NK-92 treated with Interleukin-12 subunit alpha and Interleukin-12 subunit beta, amount 100 ng/mL, for 24 hours (cell line): ENCODE measurements around the gene GLB1L2.
"Not testable (repeated sequence)": the region's sequence is repeated elsewhere in the genome, so short reads cannot be mapped to it uniquely, and the experiment has no call there.

ENCODE experiments used
- DNase-seq: peaks from one replicate; lab custom pipeline; 2025; lab: John Stamatoyannopoulos, UW

The GLB1L2 gene

DNA sequence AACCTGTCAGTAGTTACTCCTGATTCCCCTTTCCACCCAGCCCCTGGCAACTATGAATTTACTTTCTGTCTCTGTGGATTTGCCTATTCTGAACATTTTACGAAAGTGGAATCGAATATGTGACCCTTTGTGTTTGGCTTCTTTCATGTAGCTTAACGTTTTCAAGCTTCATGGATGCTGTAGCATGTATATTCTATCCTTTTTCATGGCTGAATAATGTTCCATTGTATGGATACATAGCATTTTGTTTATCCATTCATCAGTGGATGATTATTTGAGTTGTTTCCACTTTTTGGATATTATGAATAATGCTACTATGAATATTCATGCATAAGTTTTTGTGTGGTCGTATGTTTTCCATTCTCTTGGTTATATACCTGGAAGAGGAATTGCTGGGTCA is 9.2 kb upstream of the GLB1L2 start:
- no peak for DNase-seq

DNA sequence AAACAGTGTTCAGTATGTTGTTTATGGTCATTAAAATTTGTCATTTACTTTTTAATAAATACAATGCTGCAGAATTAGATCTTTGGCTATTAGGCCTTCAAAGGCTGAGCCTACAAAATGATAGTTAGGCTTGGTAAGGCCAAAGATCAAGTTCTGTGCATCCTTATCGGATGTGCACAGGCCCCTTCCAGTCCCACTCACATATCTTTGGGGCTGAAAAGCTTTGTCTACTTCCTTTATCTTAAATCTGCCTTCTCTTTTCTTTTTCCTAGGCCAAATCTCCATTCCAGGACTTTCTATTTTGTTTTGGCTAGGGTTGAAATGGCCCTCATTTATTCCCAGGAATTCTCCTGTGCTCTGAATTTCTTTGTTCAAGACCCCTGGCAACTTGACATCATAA is 3.4 kb upstream of the GLB1L2 start:
- DNase-seq = no peak

DNA sequence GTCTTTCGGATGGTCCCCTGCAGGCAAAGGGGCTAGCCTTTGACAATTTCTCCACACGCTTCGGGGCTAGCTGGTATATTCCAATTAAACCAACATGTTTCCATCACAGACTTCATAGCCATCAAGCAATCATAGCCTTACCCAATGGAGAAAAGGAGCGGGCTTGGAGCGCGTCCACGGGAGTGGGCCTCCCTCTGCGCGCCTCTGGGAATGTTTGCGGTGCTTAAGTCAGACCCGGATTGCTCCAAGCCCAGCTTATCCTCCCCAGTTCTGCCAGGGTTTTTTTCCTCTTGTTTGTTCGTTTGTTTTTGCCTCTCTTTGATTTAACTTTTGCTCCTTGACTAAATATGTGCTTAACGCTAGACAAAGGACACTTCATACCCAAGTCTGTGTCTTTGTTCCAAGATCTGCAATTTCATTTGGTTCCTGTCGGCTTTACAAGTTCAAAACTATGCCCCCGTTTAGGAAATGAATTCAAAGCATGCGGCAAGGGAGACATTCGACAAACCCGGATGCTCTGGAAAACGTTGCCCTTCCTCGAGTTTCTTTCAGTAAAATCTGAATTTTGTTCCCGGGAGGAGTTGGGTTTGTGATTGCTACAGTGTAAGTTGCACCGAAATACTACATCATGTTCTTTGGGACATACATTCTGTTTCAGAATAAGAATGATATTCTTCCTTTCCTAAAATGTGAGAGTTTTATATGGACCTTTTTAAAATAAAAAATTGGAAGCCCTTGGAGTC is 1.0 kb upstream of the GLB1L2 start:
- no peak for DNase-seq

DNA sequence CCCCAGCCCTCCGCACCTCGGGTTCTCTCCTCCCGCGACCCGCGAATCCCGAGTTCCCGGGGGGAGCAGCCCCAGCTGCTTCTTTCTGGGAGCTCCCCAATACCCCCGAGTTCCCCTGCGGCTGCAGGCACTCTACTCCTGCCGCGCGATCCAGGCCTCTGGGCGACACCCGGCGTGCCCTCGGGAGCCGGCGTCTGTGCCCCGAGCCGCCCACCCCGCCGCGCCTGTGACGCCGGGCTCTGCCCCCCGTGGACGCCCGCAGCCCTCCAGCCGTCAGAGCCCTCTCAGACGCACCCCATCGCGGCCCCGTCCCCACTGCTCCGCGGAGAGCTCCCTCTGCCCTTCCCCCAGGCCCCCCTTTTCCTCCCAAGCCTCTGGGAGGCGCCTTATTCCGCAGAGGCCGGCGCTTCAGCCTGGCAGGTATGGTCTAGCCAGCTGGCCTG is 422 bp downstream of the GLB1L2 start:
- no peak for DNase-seq

DNA sequence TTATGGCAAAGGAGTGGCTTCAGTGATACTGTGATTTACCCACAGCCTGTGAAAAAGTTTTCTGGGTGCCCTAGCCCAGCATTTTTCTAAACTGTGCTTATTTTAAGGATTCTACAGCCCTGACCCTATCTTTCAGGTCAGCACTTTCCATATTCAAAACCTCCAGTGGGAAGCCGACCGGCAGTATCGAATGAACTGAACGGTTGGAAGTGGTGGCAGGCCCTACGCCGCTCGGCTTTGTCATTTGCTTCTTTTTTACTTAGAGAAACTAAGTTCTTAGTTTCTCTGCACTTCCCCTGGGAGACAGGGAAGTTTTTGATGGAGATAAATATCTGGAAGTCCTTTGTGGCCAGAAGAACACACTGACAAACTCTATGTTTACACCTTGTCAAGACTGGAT is 994 bp downstream of the GLB1L2 start:
- no peak for DNase-seq

DNA sequence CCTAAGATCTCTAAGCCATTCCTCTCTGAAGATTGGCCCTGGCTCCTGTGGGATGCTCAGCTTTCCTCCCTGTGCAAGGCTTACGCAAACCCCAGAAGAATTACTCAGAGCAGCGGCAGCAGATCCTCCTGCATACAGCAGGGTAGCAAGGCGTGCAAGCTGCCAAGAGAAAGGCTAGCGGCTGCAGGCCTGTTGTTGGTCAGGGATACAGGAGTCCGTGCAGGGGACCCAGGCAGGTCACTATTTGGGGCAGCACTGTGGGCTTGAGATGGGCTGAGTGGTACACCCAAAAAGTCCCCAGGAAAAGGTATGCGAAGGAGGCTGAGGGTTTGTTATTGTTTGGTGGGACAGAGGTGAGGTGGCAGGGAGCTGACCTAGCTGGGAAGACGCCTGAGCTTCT is 1.5 kb downstream of the GLB1L2 start:
- no peak for DNase-seq

DNA sequence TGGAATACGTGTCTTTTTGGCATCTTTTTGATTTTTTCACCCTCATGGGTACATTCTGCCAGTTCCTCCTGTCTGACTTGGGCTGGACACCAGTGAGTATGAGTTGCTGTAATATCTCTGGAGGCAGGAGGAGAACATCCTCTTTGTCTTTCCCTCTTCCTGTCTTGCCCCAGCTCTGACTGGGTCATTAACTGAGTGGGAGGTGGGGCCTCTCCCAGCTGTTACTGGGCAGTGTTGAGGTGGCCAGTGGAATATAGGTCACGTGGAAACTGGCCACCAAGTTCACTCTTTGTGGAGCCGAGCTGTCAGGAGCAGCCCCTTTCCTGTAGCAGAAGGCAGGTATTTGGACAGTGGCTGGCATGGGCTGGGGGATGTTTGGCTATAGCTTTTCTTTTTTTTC is 2.2 kb downstream of the GLB1L2 start:
- DNase-seq = no peak

DNA sequence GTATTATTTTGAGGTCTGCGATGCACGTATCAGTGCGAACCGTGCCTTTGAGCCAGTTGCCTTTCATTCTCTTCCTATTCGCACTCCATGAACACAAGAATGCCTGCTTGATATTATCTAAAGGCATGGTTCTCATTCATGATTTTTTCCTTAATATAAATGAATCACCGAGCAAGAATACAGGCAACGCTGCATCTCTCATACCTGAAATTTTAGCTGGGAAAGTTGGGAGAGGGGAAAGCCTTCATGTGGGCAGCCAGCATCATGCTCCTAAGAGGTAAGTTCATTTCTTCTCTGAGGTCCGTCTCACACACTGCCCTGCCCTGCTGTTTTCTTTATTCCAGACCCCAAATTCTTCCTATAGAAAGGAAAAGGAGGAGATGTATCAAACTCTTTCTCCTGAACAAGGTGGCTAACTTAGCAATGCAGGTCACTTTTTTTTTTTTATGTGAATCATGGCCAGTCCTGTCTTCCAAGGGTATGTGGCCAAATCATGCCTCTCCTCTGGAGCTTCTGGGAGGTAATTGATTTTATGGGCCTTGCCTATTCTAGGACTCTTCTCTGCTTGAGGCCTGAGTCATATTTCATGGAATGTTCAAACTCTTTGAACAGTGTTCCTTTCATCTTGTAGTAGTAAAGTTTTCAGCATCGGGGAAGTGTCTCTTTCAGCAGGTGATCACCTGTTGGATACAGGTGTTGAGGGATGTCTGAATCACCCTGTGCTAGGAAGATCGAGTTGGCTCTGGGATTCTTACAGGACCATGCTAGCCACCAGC is 3.2 kb downstream of the GLB1L2 start:
- no peak for DNase-seq

DNA sequence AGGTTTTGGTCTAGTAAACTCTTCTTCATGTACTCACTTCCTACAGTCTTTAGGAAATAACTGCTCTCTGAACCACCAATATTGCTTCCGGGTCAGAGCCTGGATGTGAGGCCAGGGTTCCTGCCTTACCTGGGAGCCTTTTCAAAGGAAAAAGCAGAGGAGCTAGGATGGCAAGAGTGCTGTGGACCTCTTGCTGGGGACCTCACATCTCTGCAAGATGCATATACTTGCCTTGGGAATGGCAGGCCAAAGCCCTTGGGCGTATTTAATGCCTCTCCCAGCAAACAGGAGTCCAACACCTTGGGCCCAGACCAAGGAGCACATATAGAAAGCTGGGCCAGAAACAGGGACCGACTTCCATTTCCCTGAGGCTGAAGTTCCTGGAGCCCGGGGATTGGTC is 5.3 kb downstream of the GLB1L2 start:
- no peak for DNase-seq

DNA sequence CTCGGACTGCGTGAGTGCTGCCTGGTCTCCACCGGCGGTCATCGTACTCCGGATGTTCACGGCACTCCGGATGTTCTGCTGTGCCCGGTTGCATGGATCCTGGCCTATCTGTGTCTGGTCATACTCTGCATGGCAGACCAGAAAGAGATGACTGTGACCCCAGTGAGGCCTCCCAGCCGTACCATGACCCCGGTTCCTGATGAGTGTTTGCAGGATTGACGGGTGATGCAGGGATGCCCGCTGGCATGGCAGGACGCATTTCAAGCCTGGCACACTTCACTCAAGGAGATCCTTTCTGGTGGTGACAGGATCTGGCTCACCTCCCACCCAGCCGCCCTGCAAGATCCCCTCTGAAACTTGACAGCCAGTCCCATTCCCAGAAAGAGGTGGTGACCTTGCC is 6.3 kb downstream of the GLB1L2 start:
- DNase-seq = no peak

DNA sequence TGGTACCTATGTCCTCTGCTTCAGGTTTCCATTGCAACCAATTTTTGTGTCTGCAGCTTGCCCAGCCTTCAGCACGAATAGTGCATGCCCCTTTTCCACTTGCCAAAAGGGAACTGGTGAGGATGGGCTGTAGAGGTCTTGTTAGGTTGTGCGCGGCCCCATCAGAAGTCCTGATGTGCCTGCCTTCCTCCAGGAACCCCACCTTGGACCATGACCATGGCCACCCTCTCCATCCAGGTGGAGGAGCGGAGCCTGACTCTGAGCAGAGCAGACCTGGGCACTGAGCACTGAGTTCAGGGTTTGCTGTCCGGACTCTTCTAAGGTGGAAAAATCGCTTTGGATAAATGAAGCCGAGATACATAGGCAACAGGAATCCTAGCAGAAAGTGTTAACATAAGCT is 6.9 kb downstream of the GLB1L2 start:
- DNase-seq = no peak

DNA sequence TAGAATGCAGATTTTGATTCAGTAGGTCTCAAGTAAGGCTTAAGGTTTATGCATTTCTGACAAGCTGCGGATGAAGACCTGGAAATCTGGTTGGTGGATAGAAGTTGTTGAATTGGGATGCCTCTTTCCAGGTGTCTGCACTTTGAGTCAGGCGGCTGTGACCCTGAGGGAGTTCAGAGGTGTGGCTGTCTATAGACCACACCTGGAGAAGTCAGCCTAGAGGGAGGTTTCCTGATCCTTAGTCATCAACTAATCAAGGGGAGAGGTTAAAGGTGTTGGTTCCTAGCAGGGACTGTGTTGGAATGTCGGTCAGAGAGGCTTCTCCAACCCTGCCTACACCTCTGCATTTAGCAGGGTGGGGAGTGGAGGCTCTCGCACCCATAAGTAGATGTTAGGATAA is 8.0 kb downstream of the GLB1L2 start:
- no peak for DNase-seq

DNA sequence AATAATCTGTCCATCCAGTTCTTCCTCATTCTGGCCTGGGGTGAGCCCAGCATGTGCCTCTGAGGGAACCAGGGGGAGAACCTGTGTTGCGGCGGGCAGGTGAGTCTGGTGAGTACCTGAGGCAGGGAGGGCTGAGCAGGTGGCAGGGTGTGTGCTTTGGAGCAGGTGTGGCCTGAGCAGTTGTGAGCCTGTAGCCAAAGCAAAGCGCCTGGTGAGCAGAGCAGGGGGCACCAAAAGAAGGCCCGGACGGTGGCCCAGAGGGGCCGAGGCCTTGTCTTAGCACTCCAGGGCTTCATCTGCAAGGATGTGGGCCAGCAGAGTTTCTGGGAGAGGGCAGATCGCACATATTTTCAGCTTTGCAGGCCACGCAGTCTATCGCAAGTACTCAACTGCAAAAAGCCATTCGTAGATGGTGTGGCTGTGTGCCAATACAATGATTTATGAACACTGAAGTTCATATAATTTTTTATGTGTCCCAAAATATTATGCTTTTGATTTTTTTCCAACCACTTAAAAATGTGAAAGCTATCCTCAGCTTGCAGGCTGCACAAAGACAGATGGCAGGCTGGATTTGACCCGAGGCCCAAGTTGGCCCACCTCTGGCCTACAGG is 8.7 kb downstream of the GLB1L2 start:
- DNase-seq = no peak

DNA sequence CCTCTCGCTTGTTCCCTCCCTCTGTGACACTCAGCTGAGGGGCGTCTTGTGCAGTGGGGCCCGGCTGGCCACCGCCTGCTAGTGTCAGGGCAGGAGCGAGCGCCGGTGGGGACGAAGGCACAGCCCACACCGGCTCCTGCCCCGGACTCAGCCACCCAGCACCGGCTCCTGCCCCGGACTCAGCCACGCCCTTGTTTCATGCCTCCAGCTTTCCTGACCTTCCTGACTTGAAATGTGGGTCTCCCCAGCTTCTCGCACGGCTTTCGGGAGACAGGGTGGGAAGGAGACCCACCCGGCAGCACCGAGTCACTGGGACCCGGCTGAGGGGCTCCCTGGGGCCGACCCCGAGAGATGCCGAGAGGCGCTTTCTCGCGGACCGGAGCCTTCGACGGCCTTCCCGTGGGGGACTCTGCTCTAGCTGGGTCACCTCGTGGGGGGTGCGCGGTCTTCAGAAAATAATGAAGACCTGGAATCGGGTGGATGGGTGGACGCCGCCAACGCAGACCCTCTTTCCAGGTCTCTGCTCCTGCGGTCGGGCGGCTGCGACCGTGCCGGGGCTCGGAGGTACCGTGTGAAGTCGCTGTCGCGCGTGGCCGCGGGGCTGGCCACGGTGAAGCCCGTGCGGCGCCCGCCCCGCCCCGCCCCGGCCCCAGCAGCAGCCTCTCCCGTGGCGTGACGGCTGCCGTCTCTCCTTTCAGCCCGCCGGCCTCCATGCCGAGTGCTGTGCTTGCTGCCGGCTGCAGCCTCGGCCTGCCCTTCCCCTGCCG is 10.2 kb downstream of the GLB1L2 start:
- DNase-seq = no peak

DNA sequence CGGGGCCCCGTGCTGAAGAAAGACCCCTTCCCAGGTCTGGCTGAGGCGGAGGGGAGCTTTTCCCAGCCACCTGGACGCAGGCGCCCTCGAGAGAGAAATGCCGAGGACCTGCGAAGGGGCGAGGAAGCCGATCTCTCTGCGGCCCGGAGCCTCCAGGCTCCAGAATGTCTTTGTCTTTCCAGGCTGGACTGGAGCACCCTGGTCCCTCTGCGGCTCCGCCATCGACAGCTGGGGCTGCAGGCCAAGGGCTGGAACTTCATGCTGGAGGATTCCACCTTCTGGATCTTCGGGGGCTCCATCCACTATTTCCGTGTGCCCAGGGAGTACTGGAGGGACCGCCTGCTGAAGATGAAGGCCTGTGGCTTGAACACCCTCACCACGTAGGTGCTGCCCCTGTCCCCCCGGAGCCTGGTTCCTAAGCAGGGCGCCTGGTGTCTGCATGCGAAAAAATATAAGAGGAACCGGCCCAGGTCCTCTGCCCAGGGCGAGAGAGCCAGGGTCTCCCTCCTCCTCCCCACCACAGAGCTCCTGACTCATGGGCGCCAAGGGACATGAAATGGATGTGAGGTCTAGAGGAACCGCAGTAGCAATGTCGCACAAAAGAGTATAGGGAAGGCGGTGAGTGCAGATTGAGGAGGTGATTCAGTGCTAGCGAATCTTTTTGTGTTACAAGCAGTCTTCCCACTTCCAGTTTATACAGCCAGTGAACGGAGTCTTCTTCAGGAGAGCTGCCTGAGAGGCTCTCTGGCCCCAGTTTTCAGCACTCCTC is 11.0 kb downstream of the GLB1L2 start:
- DNase-seq = no peak

DNA sequence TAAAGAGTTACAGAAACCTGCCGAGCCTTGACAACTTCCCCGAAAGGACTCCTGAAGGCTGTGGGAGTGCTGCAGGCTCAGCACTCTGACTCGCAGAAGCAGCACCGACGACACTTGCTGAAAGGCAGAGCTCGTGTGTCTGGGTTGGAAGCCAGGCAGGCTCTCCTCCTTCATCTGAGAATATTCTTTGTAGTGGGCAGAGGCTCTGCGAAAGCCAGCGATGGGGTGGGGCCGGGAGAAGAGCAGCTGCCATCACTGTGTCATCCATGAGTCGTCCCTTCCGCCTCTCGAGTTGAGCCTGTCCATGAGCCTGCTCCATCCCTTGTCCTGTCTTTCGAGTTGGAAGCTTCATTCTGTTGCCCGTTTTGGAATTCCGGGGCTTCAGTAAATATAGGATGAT is 11.9 kb downstream of the GLB1L2 start:
- no peak for DNase-seq

DNA sequence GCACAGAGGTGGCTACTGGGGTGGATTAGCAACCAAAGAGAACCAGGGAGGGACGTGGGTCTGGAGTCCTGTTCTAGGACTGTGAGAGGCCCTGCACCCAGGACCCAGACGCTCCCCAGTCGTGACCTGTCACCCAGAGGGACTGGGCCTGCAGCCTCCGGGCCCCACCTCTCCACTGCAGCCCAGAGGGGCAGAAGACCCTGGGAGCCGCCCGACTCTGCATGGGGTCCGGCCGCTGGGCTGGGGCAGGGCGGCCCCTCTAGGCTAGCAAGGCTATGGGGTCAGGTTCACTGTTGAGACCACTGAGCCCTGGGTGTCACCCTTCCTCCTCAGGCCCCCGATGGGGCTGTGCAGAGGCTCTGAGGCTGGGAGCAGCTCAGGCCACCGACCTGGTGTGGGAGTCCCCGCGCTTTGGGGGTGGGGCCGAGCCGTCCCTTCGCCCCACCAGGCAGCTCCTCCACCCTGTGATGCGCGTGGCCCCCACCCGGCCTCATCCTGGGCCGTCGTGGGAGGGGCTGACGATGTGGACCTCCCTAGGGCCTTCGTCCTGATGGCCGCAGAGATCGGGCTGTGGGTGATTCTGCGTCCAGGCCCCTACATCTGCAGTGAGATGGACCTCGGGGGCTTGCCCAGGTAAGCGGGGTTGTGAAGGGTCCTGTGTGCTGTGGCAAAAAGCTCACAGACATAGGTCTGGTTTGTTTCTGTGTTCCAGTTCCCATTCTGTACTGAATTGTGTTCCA is 12.9 kb downstream of the GLB1L2 start:
- not testable (repeated sequence) for DNase-seq

DNA sequence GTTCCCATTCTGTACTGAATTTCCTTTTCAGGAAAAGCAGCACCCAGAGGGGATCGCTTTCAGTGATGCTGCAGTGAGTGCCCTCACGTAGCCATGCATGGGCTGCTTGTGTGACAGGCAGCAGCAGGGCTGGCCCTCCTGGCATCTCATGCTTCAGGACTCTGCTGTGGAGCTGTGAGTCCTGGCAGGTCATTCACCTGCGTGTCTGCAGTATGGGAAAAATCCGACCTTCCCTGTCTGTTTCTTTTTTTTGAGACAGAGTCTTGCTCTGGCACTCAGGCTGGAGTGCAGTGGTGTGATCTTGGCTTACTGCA is 13.4 kb downstream of the GLB1L2 start:
- no peak for DNase-seq

DNA sequence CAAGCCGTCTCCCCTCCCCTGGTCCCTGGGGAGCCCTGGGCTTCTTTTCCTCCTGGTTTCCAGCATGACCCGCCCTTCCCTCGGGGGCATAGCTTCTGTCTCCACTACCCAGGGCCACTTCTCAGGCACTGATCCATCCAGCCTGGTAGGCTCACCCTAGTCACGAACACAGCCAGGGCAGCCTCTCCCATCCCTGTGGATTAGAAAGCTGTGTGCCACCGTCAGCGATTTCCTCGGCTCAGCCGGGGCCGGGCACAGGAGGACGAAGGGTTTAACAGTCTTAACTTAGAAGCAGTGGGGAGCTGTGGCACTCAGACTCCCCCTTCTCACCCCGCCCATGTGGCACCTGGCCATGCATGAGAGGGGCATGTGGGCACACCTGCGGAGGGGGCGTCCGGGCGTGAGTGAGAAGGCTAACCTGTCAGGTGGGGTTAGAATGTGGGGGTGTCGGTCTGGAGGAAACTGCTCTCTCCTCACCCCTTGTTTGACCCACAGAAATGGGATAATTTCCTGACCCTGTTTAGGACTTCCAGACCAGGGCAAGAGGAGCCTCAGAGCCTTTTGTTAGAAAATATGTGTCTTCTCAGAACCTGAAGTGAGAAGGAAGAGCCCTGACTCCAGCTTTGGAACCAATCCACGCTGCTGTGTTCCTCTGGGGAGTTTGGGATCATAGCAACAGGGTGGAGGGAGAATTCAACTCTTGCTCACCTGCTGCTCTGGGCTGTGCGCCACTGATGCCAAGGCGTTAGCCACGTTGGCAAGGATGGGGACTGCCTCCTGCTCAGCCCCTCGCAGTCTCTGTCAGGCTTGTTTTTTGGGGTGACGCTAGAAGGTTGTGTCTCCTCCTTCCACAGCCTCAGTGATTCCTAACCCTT is 14.6 kb downstream of the GLB1L2 start:
- DNase-seq = no peak

DNA sequence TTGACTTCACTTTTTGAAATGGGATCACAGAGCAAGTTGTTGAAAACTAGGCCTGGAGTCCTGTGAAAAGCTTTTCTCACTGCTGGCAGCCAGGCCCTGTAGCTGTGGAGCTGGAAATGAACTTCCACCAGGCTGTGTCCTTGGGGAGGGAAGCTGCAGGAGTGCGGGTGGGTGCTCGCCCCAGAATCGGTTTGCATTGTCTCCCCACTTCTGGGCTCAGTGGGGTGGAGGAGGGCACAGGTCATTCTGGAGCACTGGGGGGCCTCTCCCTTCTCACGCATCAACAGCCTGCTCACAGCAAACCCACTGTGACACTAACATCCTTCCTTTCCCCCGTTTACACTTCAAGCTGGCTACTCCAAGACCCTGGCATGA is 15.2 kb downstream of the GLB1L2 start:
- no peak for DNase-seq
